ENCODE data around the gene EFHD2. TPM values are rescaled to one million over a fixed set of nuclear protein-coding genes. Genes with fewer than 3 reads are reported as not detected.
"Not testable (repeated sequence)": the region's sequence is repeated elsewhere in the genome, so short reads cannot be mapped to it uniquely, and the experiment has no call there.

The EFHD2 gene
- total RNA-seq, 3 donors from 2014 or later (not counting 1 experiment from before 2014, with no cell fraction given) = 804 to 952 (median 855) TPM

DNA sequence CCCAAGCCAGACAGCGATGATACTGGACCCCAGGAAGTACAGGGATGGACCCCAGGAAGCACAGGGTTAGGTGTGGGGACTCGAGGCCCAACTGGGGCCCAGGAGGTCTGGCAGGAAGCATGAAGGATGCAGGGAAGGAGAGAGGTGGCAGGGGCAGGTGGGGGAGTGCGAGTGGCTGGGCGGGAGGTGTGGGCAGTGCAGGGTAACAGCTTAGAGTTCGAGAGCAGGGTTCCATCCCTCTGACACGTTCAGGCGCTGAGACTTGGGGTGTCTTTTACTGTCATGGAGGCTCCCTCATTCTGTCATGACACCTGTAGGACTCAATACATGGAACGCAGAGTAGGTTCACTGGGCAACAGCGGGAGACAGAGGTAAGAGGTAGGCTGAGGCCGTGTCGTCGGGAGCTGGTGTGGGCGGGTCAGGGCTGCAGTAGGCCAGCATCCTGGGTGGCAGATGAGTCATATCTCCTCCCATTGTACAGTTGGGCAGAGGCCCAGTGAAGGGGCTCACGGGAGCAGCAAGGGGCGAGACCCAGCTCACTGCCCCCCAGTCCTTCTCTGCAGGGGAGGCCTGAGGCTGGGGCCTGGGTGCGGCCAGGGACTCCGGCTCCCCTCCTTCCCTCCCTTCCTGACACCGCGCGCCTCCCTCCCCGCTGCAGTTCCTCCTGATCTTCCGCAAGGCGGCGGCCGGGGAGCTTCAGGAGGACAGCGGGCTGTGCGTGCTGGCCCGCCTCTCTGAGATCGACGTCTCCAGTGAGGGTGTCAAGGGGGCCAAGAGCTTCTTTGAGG is 17.0 kb downstream of the EFHD2 start:
- Histone ChIP-seq H3K27me3 (ENCODE audit: control insufficient read depth, insufficient read depth, low read length) (no peaks in the 10 kb centered on the region), H3K4me3 (ENCODE audit: low read length) (no peak overlapping the region), H3K9me3 (ENCODE audit: control insufficient read depth, insufficient read depth, low read length) (no peaks in the 10 kb centered on the region), H3K27ac (ENCODE audit: low read length) (peak overlapping the region; percentile 32), H3K4me1 (ENCODE audit: control insufficient read depth, insufficient read depth, low read length) (peaks cover 79% of the 10 kb centered on the region), H3K36me3 (ENCODE audit: control insufficient read depth, insufficient read depth, low read length) (peaks cover 75% of the 10 kb centered on the region)
- peaks cover 54 to 86% of the 10 kb centered on the region in 2 donors for H3K4me1 Mint-ChIP-seq
- H3K9me3 Mint-ChIP-seq = no peaks in the 10 kb centered on the region
- no peaks in the 10 kb centered on the region for H3K27me3 Mint-ChIP-seq (ENCODE audit: low read depth in 2 of 2)
- 85% methylated on average over 30 of the region's 30 CpGs for WGBS (ENCODE audit: insufficient coverage)
- peak overlapping the region; percentile 93 to 100 for H3K27ac Mint-ChIP-seq
- H3K36me3 Mint-ChIP-seq = peaks cover 8% of the 10 kb centered on the region
- intact Hi-C loops (cut with micrococcal nuclease) = no loop called here
- DNase-seq (peak in 1 of 2 donors; percentile 12), ATAC-seq (peak in 1 of 3 donors; percentile 6)
- H3K4me3 Mint-ChIP-seq = peak overlapping the region; percentile 78
- TF ChIP-seq, protein P1, sequence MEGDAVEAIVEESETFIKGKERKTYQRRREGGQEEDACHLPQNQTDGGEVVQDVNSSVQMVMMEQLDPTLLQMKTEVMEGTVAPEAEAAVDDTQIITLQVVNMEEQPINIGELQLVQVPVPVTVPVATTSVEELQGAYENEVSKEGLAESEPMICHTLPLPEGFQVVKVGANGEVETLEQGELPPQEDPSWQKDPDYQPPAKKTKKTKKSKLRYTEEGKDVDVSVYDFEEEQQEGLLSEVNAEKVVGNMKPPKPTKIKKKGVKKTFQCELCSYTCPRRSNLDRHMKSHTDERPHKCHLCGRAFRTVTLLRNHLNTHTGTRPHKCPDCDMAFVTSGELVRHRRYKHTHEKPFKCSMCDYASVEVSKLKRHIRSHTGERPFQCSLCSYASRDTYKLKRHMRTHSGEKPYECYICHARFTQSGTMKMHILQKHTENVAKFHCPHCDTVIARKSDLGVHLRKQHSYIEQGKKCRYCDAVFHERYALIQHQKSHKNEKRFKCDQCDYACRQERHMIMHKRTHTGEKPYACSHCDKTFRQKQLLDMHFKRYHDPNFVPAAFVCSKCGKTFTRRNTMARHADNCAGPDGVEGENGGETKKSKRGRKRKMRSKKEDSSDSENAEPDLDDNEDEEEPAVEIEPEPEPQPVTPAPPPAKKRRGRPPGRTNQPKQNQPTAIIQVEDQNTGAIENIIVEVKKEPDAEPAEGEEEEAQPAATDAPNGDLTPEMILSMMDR (IDR thresholded peaks at IDR 0.05) = no peak

- H3K9me3 ChIP-seq (ENCODE audit: control insufficient read depth, insufficient read depth, low read length) = no peaks in the 10 kb centered on the region
- ATAC-seq (no peak), DNase-seq (no peak)
- no peaks in the 10 kb centered on the region for H3K9me3 Mint-ChIP-seq
- peak overlapping the region; percentile 4 for H3K27ac ChIP-seq (ENCODE audit: low read length)
- 93% methylated on average over 6 of the region's 6 CpGs for WGBS (ENCODE audit: insufficient coverage)
- no peak overlapping the region for H3K4me3 ChIP-seq (ENCODE audit: low read length)
- H3K27ac Mint-ChIP-seq = peak overlapping the region; percentile 93 to 100
- peaks cover 74% of the 10 kb centered on the region for H3K4me1 ChIP-seq (ENCODE audit: control insufficient read depth, insufficient read depth, low read length)
- TF ChIP-seq, protein P1 (IDR thresholded peaks at IDR 0.05) = no peak
- no peaks in the 10 kb centered on the region for H3K27me3 Mint-ChIP-seq (ENCODE audit: low read depth in 2 of 2)
- peaks cover 51 to 83% of the 10 kb centered on the region in 2 donors for H3K4me1 Mint-ChIP-seq
- intact Hi-C loops (cut with micrococcal nuclease) = no loop called here
- H3K36me3 Mint-ChIP-seq = peaks cover 8% of the 10 kb centered on the region
- H3K27me3 ChIP-seq (ENCODE audit: control insufficient read depth, insufficient read depth, low read length) = no peaks in the 10 kb centered on the region
- H3K4me3 Mint-ChIP-seq = peak overlapping the region; percentile 68
- peaks cover 78% of the 10 kb centered on the region for H3K36me3 ChIP-seq (ENCODE audit: control insufficient read depth, insufficient read depth, low read length)
Observed at GRCh38 chr1:15427280-15427666, 17.6 kb downstream of the EFHD2 start.

- Mint-ChIP-seq H3K27ac (peak overlapping the region; percentile 93 to 100), H3K4me1 (peaks cover 49 to 80% of the 10 kb centered on the region in 2 donors), H3K4me3 (peak overlapping the region; percentile 68)
- Histone ChIP-seq H3K4me1 (ENCODE audit: control insufficient read depth, insufficient read depth, low read length) (peaks cover 65% of the 10 kb centered on the region), H3K36me3 (ENCODE audit: control insufficient read depth, insufficient read depth, low read length) (peaks cover 75% of the 10 kb centered on the region)
- H3K27me3 Mint-ChIP-seq (ENCODE audit: low read depth in 2 of 2); H3K36me3 Mint-ChIP-seq; H3K27ac ChIP-seq (ENCODE audit: low read length); H3K9me3 Mint-ChIP-seq; ATAC-seq; H3K9me3 ChIP-seq (ENCODE audit: control insufficient read depth, insufficient read depth, low read length); DNase-seq; intact Hi-C loops (cut with micrococcal nuclease); H3K27me3 ChIP-seq (ENCODE audit: control insufficient read depth, insufficient read depth, low read length); H3K4me3 ChIP-seq (ENCODE audit: low read length): not testable (repeated sequence)
- WGBS (ENCODE audit: insufficient coverage) = 92% methylated on average over 10 of the region's 11 CpGs
Observed at GRCh38 chr1:15428252-15428651, 18.6 kb downstream of the EFHD2 start.

- Mint-ChIP-seq H3K27me3 (ENCODE audit: low read depth in 2 of 2) (no peaks in the 10 kb centered on the region), H3K36me3 (peaks cover 8% of the 10 kb centered on the region), H3K4me3 (peak overlapping the region; percentile 68), H3K27ac (peak overlapping the region; percentile 93 to 100), H3K9me3 (no peaks in the 10 kb centered on the region), H3K4me1 (peaks cover 46 to 73% of the 10 kb centered on the region in 2 donors)
- H3K36me3 ChIP-seq (ENCODE audit: control insufficient read depth, insufficient read depth, low read length) = peaks cover 70% of the 10 kb centered on the region
- DNase-seq = peak in 1 of 2 donors; percentile 41
- peak overlapping the region; percentile 24 for H3K27ac ChIP-seq (ENCODE audit: low read length)
- peaks cover 58% of the 10 kb centered on the region for H3K4me1 ChIP-seq (ENCODE audit: control insufficient read depth, insufficient read depth, low read length)
- intact Hi-C loops (cut with micrococcal nuclease) = no loop called here
- no peaks in the 10 kb centered on the region for H3K9me3 ChIP-seq (ENCODE audit: control insufficient read depth, insufficient read depth, low read length)
- WGBS (ENCODE audit: insufficient coverage) = 90% methylated on average over 17 of the region's 18 CpGs
- no peak for ATAC-seq
- no peaks in the 10 kb centered on the region for H3K27me3 ChIP-seq (ENCODE audit: control insufficient read depth, insufficient read depth, low read length)
- H3K4me3 ChIP-seq (ENCODE audit: low read length) = no peak overlapping the region
- TF ChIP-seq, protein P1 (IDR thresholded peaks at IDR 0.05) = no peak
Observed at GRCh38 chr1:15428815-15429435, 19.2 kb downstream of the EFHD2 start.
